Testis (tissue), 3 donors: Measurements from ENCODE around the gene NUMA1. TPM values are rescaled to one million over a fixed set of nuclear protein-coding genes. Genes with fewer than 3 reads are reported as not detected.
A peak's percentile ranks its signal among the peaks of the same experiment; 100 is the strongest.

Experiments used
- DNase-seq: peaks from one replicate; pipeline ENCODE4 v3.0.0-alpha.2; 2019
- H3K27ac ChIP-seq, 2 donors: fragments of 200-600 bp; sonication (generic); one replicate each; pipeline ENCODE4 v1.5.1; 2019
- H3K27me3 ChIP-seq: fragments of 200-600 bp; sonication (generic); one replicate; pipeline ENCODE4 v1.5.1; 2019
- H3K36me3 ChIP-seq: fragments of 200-600 bp; sonication (generic); one replicate; pipeline ENCODE4 v1.5.1; 2017; ENCODE audit warnings: low read depth; ENCODE audit errors: missing control alignments
- H3K4me1 ChIP-seq: fragments of 200-600 bp; sonication (generic); one replicate; pipeline ENCODE4 v1.5.1; 2019
- H3K4me3 ChIP-seq, 2 donors: fragments of 200-600 bp; sonication (generic); one replicate each; pipeline ENCODE4 v1.5.1; 2017 to 2019
- H3K9me3 ChIP-seq: fragments of 200-600 bp; sonication (generic); one replicate; pipeline ENCODE4 v1.5.1; 2017
- CTCF ChIP-seq, 3 experiments: fragments of 450-650 bp in 2 of 3; fragments of 200-600 bp in 1 of 3; sonication (generic) in 1 of 3; IDR thresholded peaks; one replicate each; pipeline ENCODE4 v1.5.1; 2016 to 2019; ENCODE audit warnings: antibody characterized with exemption in 3 of 3, mild to moderate bottlenecking in 2 of 3, moderate library complexity in 1 of 3
- POLR2A ChIP-seq: fragments of 450-650 bp; IDR thresholded peaks from one replicate; pipeline ENCODE4 v1.6.1; 2017; ENCODE audit warnings: antibody characterized with exemption, mild to moderate bottlenecking, moderate library complexity
- WGBS, 2 donors: methylation state at CpG; one replicate each; pipeline ENCODE4 v1.1.5; 2018; 5-methylcytosine and 5-hydroxymethylcytosine counted together
- intact Hi-C: fragments of 100-400 bp; cut with DNase I; formaldehyde crosslinking; loops from one replicate; pipeline ENCODE4 v1.15.1; 2023; ENCODE audit warnings: low total_unique reads
- polyA plus RNA-seq: library from polyadenylated mRNA; stranded (reverse); fragments of 350-450 nt; fragmentation: Illumina TruSeq; extraction: RNeasy Lipid Tissue Mini Kit (QIAGEN cat#74804); gene quantifications from one replicate; pipeline ENCODE4 v1.2.3, GENCODE V29; 2014; ENCODE audit warnings: low read depth, low replicate concordance; ENCODE audit not compliant: insufficient read depth
- total RNA-seq, 2 donors: library from RNA; depleted of rRNA; stranded (reverse); fragments of >200 nt; gene quantifications; one replicate each; pipeline ENCODE4 v1.2.3, GENCODE V29; 2016

NUMA1 gene
- total and polyA plus RNA-seq, 3 donors from 2014 or later = 186 to 470 (median 452) TPM

GRCh38 chr11:72111300-72112142 lies 31.2 kb upstream of the NUMA1 start:
- peaks cover 13% of the 10 kb centered on the region for H3K4me1 ChIP-seq
- H3K9me3 ChIP-seq = no peaks in the 10 kb centered on the region
- DNase-seq = no peak
- H3K27me3 ChIP-seq = no peaks in the 10 kb centered on the region
- intact Hi-C loops = no loop called here
- TF ChIP-seq POLR2A = no peak
- TF ChIP-seq CTCF (IDR thresholded peaks at IDR 0.05) = no peak
- peak overlapping the region; percentile 71 to 81 for H3K4me3 ChIP-seq
- peak overlapping the region; percentile 92 to 97 for H3K27ac ChIP-seq
- WGBS, 2 donors = 0 to 1% methylated on average over 9 to 10 of the region's 10 CpGs
- H3K36me3 ChIP-seq = no peaks in the 10 kb centered on the region

- intact Hi-C loops = no loop called here
- no peak for DNase-seq
- no peak for TF ChIP-seq CTCF (IDR thresholded peaks at IDR 0.05)
- no peak for TF ChIP-seq POLR2A
- H3K4me3 ChIP-seq = no peak within 1 kb of the TSS
- no peaks in the 10 kb centered on the region for H3K27me3 ChIP-seq
- no peak within 1 kb of the TSS for H3K27ac ChIP-seq
- 90 to 91% methylated on average over 14 of the region's 14 CpGs for WGBS, 2 donors
- H3K36me3 ChIP-seq = no peaks in the 10 kb centered on the region
- no peaks in the 10 kb centered on the region for H3K9me3 ChIP-seq
- peaks cover 12% of the 10 kb centered on the region for H3K4me1 ChIP-seq
Measured at GRCh38 chr11:72105888-72106287, 25.5 kb upstream of the NUMA1 start, which contains the start of gene TOMT. TOMT (plus strand) TSS chr11:72105924; CDS start chr11:72105952, 28 bp downstream.

- peaks cover 23% of the 10 kb centered on the region for H3K4me1 ChIP-seq
- peak overlapping the region; percentile 94 to 98 for H3K4me3 ChIP-seq
- DNase-seq = no peak
Measured at GRCh38 chr11:72103754-72104167, 23.4 kb upstream of the NUMA1 start.

GRCh38 chr11:72102946-72103753 lies 22.8 kb upstream of the NUMA1 start, which contains the start of gene LAMTOR1:
LAMTOR1 (minus strand) TSS chr11:72103297; CDS start chr11:72103224, 73 bp downstream.
- H3K27me3 ChIP-seq = no peaks in the 10 kb centered on the region
- TF ChIP-seq POLR2A = peak; percentile 3
- peak; percentile 17 to 76 (median 65) for TF ChIP-seq CTCF (IDR thresholded peaks at IDR 0.05)
- H3K9me3 ChIP-seq = no peaks in the 10 kb centered on the region
- peaks cover 23% of the 10 kb centered on the region for H3K4me1 ChIP-seq
- H3K4me3 ChIP-seq = peak within 1 kb of the TSS; percentile 94 to 98
- peak within 1 kb of the TSS; percentile 94 to 95 for H3K27ac ChIP-seq
- WGBS, 2 donors = 3 to 5% methylated on average over 16 to 38 of the region's 64 CpGs
- H3K36me3 ChIP-seq = no peaks in the 10 kb centered on the region
- DNase-seq = peak; percentile 99
- intact Hi-C loops = no loop called here

More at GRCh38 chr11:72103754-72104167, 23.4 kb upstream of the NUMA1 start:
- Histone ChIP-seq H3K9me3 (no peaks in the 10 kb centered on the region), H3K27me3 (no peaks in the 10 kb centered on the region), H3K36me3 (no peaks in the 10 kb centered on the region), H3K27ac (peak overlapping the region; percentile 94 to 95)
- intact Hi-C loops = no loop called here
- WGBS, 2 donors = 42 to 63% methylated on average over 11 of the region's 11 CpGs
- TF ChIP-seq POLR2A (no peak), CTCF (IDR thresholded peaks at IDR 0.05) (no peak)
